ENCODE results near the gene BANF1.
"Not testable (repeated sequence)": the region's sequence is repeated elsewhere in the genome, so short reads cannot be mapped to it uniquely, and the experiment has no call there.

BANF1 gene

DNA sequence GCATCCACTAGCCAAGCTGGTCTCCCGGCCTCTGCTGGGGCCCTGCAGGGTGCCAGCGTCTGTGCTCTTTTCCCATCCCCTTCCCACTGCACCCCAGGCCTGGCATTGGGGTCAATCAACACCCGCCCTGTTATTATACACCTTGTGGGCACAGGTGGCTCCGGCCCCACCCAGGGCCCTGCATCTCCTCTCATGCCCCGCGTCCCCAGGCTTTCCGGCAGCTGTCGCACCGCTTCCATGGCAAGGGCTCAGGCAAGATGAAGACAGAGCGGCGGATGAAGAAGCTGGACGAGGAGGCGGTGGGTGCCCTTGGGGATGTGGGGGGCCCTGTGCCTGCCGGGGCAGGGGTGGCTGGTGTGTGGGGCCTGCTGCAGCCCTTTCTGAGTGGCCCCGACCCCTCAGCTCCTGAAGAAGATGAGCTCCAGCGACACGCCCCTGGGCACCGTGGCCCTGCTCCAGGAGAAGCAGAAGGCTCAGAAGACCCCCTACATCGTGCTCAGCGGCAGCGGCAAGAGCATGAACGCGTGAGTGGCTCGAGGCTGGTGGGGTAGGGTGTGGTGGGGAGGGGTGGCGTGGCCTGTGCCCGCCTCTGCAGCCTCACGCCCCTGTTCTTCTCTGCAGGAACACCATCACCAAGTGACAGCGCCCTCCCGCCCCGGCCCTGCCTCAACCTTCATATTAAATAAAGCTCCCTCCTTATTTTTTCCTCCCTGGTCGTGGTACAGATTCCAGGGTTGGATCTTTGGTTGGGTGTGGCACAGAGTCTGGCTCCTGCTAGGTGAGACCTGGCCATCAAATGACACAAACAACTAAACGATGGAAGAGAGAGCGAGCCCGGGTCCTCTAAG lies 23.7 kb upstream of the BANF1 start:
- DNase-seq = no peak

DNA sequence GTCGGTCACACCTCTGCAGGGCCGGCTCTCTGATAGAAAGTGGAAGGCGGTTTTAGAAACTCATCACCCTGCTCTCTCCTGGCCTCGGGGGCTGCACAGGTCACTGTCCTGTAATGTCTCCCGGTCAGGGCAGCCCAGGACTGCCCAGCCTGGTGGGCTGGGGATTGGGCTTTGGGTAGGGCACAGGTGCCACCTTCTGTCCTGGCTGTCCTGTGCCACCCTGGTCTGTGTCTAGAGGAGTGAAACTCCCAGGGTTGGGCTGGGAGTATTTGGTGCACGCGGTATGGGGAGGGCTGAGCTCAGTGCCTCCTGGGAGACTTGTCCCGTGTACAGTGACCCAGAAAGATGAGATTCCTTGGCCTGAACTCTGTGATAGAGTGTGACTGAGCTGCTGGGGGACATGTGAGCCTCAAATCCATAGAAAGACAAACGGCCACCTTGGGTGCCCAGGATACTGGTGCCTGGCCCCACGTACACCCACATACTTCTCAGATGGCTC lies 23.0 kb upstream of the BANF1 start:
- no peak for DNase-seq

DNA sequence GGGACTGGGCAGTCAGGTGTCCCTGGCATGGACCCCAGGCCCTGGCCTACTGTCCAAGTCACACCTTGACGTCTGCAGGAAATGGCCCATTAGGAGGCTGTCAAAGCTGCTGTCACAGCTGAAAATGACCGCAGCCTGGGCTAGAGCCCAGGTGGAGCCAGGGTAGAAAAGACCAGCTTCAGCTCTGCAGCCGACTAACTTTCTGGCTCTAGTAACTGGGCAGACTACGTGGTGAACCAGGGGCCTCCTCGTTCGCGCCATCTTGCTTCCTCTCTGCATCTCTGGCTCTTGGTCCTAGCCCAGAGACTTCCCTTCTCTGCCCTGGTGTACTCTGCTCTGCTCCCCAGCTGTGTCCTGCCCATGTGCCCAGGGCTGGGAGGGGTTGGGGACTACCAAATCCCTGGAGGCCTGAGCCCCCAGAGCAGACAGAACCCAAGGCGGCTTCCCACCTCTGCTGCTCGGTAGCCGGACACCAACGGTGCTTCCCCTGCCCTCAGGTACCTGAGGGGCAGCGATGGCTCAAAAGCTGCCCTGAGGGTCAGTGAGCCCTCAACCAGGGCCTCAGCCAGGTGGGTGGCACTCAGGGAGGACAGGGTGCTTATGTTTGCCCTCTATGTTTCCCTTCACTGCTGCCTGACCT lies 21.1 kb upstream of the BANF1 start:
- no peak for DNase-seq

DNA sequence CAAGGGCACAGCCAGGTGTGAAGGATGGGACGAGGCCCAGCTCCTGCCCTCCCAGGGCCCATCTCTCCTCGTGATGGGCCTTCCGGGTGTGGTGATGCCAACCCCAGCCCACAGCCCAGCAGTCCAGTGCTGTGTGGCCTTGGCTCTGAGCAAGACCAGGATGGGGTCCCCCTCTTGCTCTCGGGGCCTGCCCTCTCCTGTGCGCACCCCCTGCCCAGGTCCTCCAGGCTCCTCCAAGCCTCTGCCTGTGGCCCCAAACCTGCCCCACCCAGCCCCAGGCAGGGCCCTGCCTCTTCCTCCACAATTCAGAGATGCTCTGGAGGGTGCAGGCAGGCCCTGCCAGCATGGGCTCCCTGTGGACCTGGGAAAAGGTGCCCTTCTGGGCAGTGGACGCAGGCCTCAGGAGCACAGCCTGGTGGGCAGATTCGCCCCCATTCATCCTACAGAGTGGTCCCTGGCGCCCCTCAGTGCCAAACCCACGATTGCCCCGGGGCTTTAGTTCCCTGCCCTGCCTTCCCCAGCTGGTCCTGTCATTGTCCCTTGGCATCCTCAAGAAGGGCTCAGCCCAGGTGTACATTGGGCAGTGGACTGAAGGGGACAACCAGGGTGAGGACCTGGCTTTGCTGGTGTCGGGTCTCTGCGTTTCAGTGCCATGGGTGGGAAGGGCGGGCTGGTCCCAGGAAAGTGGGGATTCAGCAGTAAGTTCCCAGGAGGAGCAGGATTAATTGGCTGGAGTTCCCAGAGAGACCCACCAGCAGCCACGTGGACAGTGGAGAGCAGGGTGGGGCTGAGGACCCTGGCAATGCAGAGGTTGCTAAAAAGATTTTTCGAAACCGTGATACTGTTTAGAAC lies 20.1 kb upstream of the BANF1 start:
- DNase-seq = no peak

DNA sequence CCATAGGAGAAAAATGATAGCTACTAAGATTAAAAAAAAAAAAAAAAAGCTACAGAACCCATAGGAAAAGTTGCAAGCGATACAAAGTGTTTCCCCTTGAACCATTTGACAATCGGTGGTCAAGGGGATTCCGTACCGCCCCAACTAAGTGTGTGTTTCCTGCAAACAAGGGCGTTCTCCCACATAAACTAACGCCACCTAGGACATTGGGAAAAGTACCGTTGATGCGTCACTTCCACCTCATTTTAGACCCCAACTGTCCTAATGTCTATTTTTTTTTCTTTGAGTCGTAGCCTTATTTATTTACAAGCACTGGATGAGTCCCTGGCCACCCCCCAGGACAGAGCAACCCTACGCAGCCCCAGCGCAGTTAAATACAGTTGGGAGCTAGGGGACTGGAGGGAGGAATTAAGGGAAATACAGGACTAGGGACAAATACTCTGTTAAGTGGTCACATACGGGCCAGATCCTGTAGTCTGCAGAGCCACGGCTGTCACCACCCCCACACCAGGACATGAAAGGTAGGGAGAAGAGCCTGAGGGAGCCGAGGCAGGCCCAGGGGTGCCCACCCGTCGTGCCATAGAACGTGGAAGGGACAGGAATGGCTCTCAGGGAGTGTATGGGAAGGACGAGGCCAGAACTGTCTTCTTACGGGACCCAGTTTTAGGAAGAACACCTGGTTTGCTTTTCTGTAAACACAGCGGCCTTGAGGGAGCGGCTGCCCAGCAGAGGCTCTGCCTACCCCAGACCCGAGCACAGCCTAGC lies 19.3 kb upstream of the BANF1 start:
- no peak for DNase-seq

DNA sequence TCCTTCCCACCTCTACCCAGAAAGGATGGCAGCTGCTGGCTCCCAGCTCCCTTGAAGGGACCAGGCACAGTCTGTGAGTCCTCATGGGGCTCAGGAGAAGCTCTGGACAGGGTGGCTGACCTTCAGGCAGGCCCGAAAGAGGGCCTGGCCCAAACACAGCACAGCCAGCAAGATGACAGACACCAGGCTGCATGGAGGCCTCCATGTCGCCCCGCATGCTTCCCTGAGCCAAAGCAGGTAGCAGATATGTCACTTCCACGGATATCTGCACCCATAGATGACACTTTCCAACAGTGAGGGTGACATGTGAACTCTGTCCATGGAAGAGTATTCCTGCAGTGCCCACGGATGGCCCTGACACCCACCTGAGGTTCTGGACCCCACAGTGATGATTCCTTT lies 18.7 kb upstream of the BANF1 start:
- no peak for DNase-seq

DNA sequence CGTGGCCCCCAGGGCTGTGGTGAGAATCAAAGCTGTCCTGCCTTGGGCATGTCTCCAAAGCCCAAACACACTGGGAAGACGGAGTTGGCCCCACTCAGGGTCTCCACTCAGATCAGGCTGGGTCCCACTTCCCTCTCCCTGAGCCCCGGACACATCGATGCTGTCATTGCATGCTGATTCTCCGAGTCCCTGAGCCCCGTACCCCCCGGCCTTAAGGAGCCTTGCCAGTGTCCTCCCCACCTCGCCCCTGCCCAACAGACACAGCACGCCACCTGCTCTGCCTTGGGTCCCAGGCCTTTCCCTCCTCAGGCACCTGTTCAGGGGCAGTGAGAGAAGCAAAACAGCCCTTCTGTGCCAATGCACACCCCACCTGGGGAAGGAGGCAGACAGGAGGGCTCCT lies 15.0 kb upstream of the BANF1 start:
- DNase-seq = no peak

DNA sequence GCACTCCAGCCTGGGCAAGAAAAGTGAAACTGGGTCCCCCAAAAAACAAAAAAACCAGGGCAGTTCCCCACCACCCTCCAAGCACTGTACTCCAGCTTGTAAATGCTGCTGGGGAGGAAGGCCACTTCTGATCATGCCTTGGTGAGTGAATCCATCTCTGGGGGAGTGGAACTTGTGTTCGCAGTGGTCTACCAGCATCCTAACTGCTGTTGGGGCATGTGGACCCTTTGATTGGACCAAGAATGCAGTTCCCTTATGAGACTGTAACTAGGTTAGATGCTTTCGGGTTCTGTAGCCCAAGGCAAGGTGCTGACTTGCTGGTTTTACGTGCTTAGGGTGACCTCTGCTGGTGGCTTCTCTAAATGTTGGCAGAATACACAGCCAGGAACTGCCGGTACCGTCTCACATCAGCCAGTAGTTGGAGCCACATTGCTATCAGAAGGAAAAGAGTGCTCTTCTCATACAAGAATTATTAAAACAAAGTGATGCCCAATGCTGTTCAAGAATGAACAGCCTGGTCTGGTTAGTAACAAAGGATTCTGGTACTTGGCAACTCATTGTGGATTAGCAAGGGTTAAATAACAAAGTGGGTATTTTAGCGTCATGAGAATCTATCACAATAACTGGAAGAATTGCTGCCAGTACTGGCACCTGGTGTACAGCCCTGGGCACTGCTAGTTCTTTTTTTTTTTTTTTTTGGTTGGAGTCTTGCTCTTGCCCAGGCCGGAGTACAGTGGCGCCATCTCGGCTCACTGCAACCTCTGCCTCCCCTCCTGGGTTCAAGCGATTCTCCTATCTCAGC lies 13.3 kb upstream of the BANF1 start:
- peak; percentile 9 to 98 (median 78) for DNase-seq

DNA sequence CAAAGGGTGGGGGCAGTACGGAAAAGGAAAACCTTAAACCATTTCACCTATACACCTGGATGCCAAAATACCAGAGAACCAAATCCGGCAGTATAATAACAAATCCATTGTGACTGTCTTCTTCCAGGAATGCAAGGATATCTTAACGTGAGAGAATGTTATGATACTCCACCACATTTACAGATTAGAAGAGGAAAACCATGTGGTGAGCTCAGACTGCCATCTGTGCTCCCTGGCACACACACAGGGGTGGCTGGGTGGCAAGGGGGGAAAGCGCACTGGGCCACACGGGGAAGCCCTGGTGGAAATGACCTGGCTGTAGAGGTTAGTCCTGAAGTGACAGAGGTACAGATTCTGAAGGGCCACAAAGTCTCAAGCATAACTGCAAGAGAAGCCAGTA lies 10.2 kb upstream of the BANF1 start:
- DNase-seq = no peak

DNA sequence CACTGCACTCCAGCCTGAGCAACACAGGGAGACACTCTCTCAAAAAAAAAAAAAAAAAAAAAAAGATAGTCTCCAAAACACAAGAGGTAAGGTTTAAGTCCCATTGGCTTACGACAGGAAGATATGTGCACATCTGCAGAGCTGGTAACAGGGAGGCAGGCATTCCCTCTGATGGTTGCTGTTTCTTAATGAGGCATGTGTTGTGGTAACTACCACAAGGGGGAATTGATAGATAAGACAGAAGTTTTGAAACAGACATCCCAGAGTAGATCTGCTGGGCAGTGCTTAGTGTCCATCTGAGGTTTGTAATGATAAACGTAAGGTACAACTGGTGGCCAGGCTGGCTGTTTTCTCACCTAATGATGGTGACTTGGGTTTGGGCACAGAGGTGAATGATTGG lies 5.0 kb upstream of the BANF1 start:
- no peak for DNase-seq

DNA sequence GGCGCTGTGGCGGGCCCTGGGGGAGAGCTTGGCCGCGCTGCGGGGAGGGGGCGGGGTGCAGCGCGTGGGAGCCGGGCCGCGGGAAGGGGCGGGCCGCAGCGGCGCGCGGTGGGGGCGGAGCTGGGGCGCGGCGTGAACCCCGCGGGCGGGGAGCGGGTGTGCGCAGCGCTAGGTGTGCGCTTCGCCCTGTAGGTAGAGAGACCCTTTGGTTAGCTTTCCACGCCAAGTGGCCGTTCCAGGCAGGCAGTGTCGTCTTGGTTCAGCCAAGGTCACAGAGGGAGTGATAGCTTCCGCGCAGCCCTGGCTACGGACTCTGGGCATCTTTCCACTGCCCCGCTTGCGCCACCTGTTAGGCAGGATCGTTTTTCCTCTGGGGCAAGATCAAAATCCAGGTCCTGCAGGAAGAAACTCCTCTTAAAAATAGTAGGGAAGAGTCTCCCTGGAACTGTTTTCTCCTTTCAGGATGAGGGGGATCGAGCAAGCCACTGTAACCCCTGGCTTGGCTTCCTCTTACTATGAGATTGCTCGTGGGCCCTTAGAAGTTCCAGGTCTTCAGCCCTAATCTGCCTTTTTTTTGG lies 434 bp downstream of the BANF1 start:
- peak in 15 of 56 donors; percentile 16 to 85 (median 61) for DNase-seq

DNA sequence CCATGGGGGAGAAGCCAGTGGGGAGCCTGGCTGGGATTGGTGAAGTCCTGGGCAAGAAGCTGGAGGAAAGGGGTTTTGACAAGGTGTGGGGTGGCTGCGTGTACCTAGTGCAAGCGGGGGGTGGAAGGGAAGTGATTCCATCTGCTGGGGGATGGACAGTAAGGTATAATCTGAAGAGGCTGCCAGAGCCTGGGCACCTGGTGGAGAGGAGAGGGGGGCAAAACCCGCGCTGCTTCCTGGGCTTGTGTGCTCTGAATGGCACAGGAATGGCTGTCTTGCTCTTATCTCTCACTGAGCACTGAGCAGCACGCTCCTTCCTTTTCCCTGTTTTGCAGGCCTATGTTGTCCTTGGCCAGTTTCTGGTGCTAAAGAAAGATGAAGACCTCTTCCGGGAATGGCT lies 988 bp downstream of the BANF1 start:
- no peak for DNase-seq

DNA sequence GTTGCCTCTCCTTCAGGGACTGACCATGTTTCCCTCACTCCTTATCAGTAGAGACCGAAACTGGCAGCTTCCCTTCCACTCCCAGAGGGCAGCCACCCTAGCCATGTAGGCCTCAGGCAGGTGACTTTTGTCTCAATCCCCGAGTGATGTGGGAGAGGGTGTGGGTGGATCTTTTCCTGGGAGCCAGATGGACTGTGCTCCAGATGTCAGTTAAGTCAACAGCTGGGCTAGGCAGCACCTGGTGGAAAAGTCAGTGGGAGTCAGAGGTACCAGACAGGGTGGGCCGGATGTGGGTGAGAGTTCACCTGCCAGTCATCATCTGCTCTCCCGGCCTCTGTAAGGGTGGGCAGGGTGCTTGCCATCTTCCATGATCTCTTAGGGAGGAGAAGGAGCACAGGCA lies 1.9 kb downstream of the BANF1 start:
- DNase-seq = no peak

DNA sequence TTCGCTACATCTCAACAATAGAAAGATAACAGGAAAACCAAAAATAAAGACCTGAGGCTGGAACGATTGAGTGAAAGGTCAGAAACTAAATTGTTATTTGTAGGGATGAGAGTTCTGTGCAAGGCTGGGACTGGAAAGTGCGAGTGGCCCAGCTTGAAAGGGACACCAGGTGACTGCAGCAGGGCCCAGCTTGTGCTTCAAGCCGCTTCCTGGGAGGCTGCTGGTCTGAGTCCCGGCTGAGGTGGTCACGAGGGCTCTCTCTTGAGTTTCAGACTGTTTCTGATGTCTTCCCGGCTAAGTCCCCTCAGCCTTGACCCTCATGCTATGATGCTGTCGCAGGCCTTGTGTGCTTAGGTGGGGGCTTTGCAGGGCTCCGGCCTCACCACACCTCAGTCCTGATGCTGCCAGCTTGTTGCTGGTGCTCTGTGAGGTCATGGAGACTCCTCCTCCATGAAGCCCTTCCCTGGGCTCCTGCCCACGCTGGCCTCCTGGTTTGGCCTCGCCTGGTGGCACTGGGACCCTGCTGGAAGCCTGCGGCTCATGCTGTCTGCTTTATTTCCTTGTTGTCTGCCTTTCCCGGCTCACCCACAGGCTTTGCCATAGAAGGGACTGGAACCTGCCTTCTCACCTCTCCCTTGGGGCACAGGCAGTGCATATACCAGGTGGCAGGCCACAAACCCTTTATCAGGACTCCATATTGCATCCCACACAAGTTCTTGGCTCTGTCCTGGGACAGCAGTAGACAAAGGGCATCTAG lies 4.0 kb downstream of the BANF1 start:
- no peak for DNase-seq

DNA sequence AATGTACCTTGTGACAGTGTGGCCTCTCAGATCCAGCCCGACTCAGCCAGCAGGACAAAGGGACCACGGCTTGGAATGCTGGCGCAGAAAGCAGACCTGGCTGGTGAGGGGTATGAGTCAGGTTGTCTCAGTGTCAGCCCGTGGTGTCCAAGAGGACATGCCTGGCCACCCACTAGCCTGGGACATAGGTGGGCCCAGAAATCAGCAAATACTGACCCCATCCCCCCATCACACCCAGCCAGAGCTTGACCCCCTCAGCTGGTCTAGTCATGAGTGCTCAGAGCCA lies 4.5 kb downstream of the BANF1 start:
- DNase-seq = no peak

DNA sequence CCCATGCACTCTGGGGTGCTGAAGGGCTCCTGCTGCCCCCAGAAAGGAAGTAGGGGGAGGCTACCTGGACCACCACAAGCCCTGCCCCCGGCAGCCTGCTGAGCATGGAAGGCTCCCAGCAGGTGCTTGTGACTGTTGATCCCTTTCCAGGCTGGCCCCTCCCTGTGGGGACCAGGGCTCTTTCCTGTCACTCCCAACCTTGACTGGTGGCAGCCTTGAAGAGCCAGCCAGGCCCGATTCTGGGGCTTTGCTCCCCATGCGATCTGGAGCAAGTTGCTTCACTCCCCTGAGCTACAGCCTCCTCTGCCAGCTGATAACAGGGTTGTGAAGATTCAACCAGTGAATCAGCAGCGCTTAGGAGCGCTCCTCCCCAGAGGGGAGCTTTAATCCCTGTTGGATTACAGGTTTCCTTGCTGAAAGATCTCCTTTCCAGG lies 4.9 kb downstream of the BANF1 start:
- no peak for DNase-seq

DNA sequence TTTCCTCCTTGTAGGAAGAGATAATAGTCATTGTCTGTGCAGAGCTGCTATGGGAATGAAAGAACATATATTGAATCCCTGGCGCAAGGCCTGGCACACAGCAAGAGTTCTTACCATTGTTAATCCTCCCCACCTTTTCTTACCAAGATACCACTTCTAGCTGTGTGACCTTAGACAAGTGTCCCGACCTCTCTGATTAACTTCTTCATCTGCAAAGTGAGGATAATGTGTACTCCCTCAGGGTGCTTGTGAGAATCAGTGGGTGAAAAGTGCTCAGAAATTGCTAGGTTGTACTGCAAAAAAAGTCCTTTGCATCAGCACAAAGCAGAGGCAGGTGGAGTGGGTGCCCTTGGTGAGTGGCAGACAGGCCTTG lies 5.8 kb downstream of the BANF1 start:
- DNase-seq = no peak

DNA sequence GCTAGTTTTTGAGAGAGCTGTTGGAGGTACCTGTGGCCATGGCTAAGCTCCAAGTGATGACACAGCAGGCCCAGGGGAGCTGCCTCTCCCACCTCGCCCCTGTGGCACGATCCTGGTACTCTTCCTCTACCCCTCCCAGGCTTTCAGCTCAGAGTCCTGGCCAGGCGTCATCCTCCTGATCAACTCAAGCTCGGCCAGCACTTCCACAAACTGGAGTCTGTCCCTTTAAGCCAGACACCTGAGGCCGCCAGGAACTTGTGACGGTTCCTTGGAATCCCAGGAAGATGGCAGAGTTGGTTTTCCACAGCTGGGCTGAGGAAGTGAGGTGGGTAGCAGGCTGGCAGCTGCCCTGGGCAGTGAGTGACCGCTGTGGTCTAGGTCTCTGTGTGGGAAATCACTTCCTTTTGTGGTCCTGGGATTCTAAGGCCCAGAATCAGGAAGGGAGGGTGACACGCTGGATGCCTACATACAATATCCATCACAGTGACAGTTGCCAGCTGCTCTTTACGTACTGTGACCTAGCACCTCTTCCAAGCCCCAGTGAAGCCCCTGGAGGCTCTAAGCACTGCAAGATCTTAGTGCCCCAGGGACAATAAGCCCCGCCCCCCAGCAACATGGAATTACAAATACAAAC lies 6.3 kb downstream of the BANF1 start:
- no peak for DNase-seq

DNA sequence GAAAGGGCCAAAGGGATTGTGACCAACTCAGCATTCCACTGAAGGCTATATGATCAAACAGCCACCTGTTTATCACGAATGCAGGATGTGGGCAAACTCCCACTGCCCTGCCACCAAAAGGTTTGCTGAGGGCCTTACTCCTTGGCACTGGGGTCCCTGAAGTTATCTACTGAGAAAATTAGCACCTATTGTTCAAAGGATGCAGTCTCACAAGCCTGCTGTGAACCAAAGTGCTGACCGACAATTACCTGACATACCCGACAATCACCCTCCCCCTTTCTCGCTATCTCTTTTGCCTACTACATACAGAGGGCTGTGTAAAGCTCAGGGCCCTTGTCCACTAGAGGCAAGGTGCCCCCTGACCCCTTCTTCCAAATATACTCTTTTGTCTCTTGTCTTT lies 7.7 kb downstream of the BANF1 start:
- DNase-seq = not testable (repeated sequence)

All from amygdala (tissue), 56 donors.